HCT116 (cell line): ENCODE measurements around the gene KIAA1614. TPM values are rescaled to one million over a fixed set of nuclear protein-coding genes. Genes with fewer than 3 reads are reported as not detected.

ENCODE experiments used
- ATAC-seq: fragments of 200-7000 bp; cut with Tn5 transposase; 2 replicates; pipeline ENCODE4 v1.9.1; 2020; ENCODE audit warnings: mild to moderate bottlenecking, moderate library complexity
- BruUV-seq: library from RNA; stranded (reverse); fragments of 400-500 nt; replicated peaks from 2 replicates; lab custom pipeline; 2021; lab: Mats Ljungman, UMichigan
- CTCF ChIA-PET: fragments of 300-600 bp; sonication (Branson Sonifier 250); formaldehyde crosslinking; loops from one replicate; lab custom pipeline; 2021; ENCODE audit warnings: antibody characterized with exemption; lab: Charles Lee
- POLR2A ChIA-PET: fragments of 300-600, 350-600 bp; sonication (Branson Sonifier 250); formaldehyde crosslinking; loops from one replicate; lab custom pipeline; 2021; ENCODE audit warnings: antibody characterized with exemption; lab: Charles Lee
- RAD21 ChIA-PET, 2 experiments: fragments of 300-600 bp; sonication (Branson Sonifier 250); formaldehyde crosslinking; loops; one replicate each; lab custom pipeline; 2023; ENCODE audit warnings: low total read pairs in 2 of 2; ENCODE audit not compliant: uncharacterized antibody in 2 of 2, unreplicated experiment in 2 of 2, low non-redundant PET in 1 of 2; lab: Charles Lee
- DNase-seq: peaks from one replicate; pipeline ENCODE4 v3.0.0-alpha.2; 2010; ENCODE audit warnings: low read depth, low spot score
- H2AFZ ChIP-seq: fragments of 200-600 bp; shearing (Covaris generic), sonication (generic); 2 replicates; pipeline ENCODE4 v1.6.1; 2017; ENCODE audit warnings: low read depth, mixed run types, mixed read lengths, antibody characterized with exemption, low read length; ENCODE audit not compliant: poor library complexity, severe bottlenecking
- H3K27ac ChIP-seq: 2 replicates; pipeline ENCODE4 v1.5.1; 2012; ENCODE audit warnings: low read depth, low read length
- H3K27me3 ChIP-seq: fragments of 200-600 bp; sonication (generic); 2 replicates; pipeline ENCODE4 v1.6.1; 2016; ENCODE audit warnings: mixed run types, low read length, mixed read lengths; ENCODE audit not compliant: insufficient read depth
- H3K36me3 ChIP-seq, 2 experiments: fragments of 200-500 bp in 1 of 2; fragments of 200-600 bp in 1 of 2; sonication (Bioruptor generic) in 1 of 2; sonication (generic) in 1 of 2; 2 replicates each; pipeline versions ENCODE4 v1.5.1 to v1.6.1; 2014 to 2016; ENCODE audit warnings: low read length in 2 of 2, inconsistent platforms in 1 of 2, mixed read lengths in 1 of 2, mixed run types in 1 of 2; ENCODE audit not compliant: insufficient read depth in 2 of 2, control insufficient read depth in 1 of 2
- H3K4me1 ChIP-seq, 2 experiments: fragments of 200-600 bp in 1 of 2; sonication (generic) in 1 of 2; 2 replicates each; pipeline versions ENCODE4 v1.5.1 to v1.6.1; 2012 to 2017; ENCODE audit warnings: low read length in 2 of 2, inconsistent platforms in 1 of 2, mild to moderate bottlenecking in 1 of 2, mixed read lengths in 1 of 2, mixed run types in 1 of 2, moderate library complexity in 1 of 2; ENCODE audit not compliant: insufficient read depth in 2 of 2, control insufficient read depth in 1 of 2
- H3K4me2 ChIP-seq: fragments of 200-600 bp; sonication (generic); 2 replicates; pipeline ENCODE4 v1.6.1; 2017; ENCODE audit warnings: mixed run types, low read length, mixed read lengths
- H3K4me3 ChIP-seq, 2 experiments: fragments of 200-600 bp in 1 of 2; sonication (generic) in 1 of 2; replicated peaks in 1 of 2; 2 replicates each; pipeline ENCODE4 v1.5.1; 2011 to 2016; ENCODE audit warnings: low read length in 2 of 2, control low read depth in 1 of 2, low read depth in 1 of 2, mild to moderate bottlenecking in 1 of 2, mixed read lengths in 1 of 2, mixed run types in 1 of 2
- H3K79me2 ChIP-seq: fragments of 200-600 bp; sonication (generic); 2 replicates; pipeline ENCODE4 v1.6.1; 2017; ENCODE audit warnings: mild to moderate bottlenecking, mixed run types, low read length, moderate library complexity, mixed read lengths; ENCODE audit not compliant: insufficient read depth
- H3K9ac ChIP-seq: fragments of 200-600 bp; sonication (generic); 2 replicates; pipeline ENCODE4 v1.6.1; 2016; ENCODE audit warnings: low read length, mixed read lengths
- H3K9me2 ChIP-seq: fragments of 200-600 bp; sonication (generic), shearing (Covaris generic); 2 replicates; pipeline ENCODE4 v1.6.1; 2017; ENCODE audit warnings: mixed run types, mild to moderate bottlenecking, moderate library complexity; ENCODE audit not compliant: insufficient read depth
- H3K9me3 ChIP-seq, 2 experiments: fragments of 200-500 bp in 1 of 2; fragments of 200-600 bp in 1 of 2; sonication (Bioruptor generic) in 1 of 2; sonication (generic) in 1 of 2; 2 replicates each; pipeline ENCODE4 v1.6.1; 2014 to 2017; ENCODE audit warnings: low read length in 2 of 2, mixed read lengths in 2 of 2, inconsistent platforms in 1 of 2, low read depth in 1 of 2, mild to moderate bottlenecking in 1 of 2, mixed run types in 1 of 2, moderate library complexity in 1 of 2; ENCODE audit not compliant: control insufficient read depth in 1 of 2, insufficient read depth in 1 of 2
- H4K20me1 ChIP-seq: fragments of 200-600 bp; sonication (generic), shearing (Covaris generic); 2 replicates; pipeline ENCODE4 v1.6.1; 2017; ENCODE audit warnings: mixed run types, mild to moderate bottlenecking, moderate library complexity; ENCODE audit not compliant: insufficient read depth
- CBX3 ChIP-seq: IDR thresholded peaks from 2 replicates; pipeline ENCODE4 v1.6.1; 2012; ENCODE audit warnings: low read depth
- CEBPB ChIP-seq: IDR thresholded peaks from 2 replicates; pipeline ENCODE4 v1.6.1; 2012; ENCODE audit warnings: low read depth
- EGR1 ChIP-seq: IDR thresholded peaks from 2 replicates; pipeline ENCODE4 v1.6.1; 2012; ENCODE audit warnings: low read depth
- ELF1 ChIP-seq: IDR thresholded peaks from 2 replicates; pipeline ENCODE4 v1.6.1; 2012; ENCODE audit warnings: low read depth, borderline replicate concordance
- FOSL1 ChIP-seq: IDR thresholded peaks from 2 replicates; pipeline ENCODE4 v1.6.1; 2012; ENCODE audit warnings: low read depth
- JUND ChIP-seq: IDR thresholded peaks from 2 replicates; pipeline ENCODE4 v1.6.1; 2012
- RAD21 ChIP-seq: IDR thresholded peaks from 2 replicates; pipeline ENCODE4 v1.6.1; 2012; ENCODE audit warnings: low read depth, mild to moderate bottlenecking
- SIN3A ChIP-seq: IDR thresholded peaks from 2 replicates; pipeline ENCODE4 v1.6.1; 2012; ENCODE audit warnings: low read depth
- SP1 ChIP-seq: IDR thresholded peaks from 2 replicates; pipeline ENCODE4 v1.6.1; 2012; ENCODE audit warnings: low read depth
- YY1 ChIP-seq: IDR thresholded peaks from 2 replicates; pipeline ENCODE4 v1.6.1; 2011; ENCODE audit warnings: low read length, low read depth, moderate library complexity, mild to moderate bottlenecking; ENCODE audit not compliant: insufficient replicate concordance; ENCODE audit errors: extremely low read depth
- ZNF274 ChIP-seq: fragments of 200-500 bp; sonication (Bioruptor generic); IDR thresholded peaks from 2 replicates; pipeline ENCODE4 v1.6.1; 2014; ENCODE audit warnings: mild to moderate bottlenecking, low read depth, low read length, inconsistent platforms
- intact Hi-C: fragments of 100-400 bp; cut with micrococcal nuclease; formaldehyde crosslinking; loops from 2 replicates; pipeline ENCODE4 v1.10.0; 2022
- total RNA-seq: library from RNA; stranded (reverse); gene quantifications from one replicate; pipeline ENCODE4 v1.2.1, GENCODE V29; 2021; ENCODE audit not compliant: unreplicated experiment
- TF ChIP-seq, protein P1 (sequence below), 3 experiments: fragments of 200-600 bp in 1 of 3; sonication (generic) in 1 of 3; IDR thresholded peaks in 2 of 3; conservative IDR thresholded peaks in 1 of 3; 2 replicates each; pipeline ENCODE4 v1.5.1; 2012 to 2017; ENCODE audit warnings: low read depth in 2 of 3, low read length in 2 of 3, antibody characterized with exemption in 1 of 3, borderline replicate concordance in 1 of 3, control low read depth in 1 of 3, mild to moderate bottlenecking in 1 of 3, mixed read lengths in 1 of 3, mixed run types in 1 of 3, moderate library complexity in 1 of 3; ENCODE audit not compliant: insufficient read depth in 1 of 3
- TF ChIP-seq, protein P2 (sequence below): IDR thresholded peaks from 2 replicates; pipeline ENCODE4 v1.6.1; 2011; ENCODE audit warnings: mild to moderate bottlenecking, low read length, moderate library complexity; ENCODE audit not compliant: insufficient replicate concordance; ENCODE audit errors: extremely low read depth
- TF ChIP-seq, protein P3 (sequence below): IDR thresholded peaks from 2 replicates; pipeline ENCODE4 v1.6.1; 2012

Gene KIAA1614
- total RNA-seq, 1 experiment from 2014 or later = 0.25 TPM

DNA sequence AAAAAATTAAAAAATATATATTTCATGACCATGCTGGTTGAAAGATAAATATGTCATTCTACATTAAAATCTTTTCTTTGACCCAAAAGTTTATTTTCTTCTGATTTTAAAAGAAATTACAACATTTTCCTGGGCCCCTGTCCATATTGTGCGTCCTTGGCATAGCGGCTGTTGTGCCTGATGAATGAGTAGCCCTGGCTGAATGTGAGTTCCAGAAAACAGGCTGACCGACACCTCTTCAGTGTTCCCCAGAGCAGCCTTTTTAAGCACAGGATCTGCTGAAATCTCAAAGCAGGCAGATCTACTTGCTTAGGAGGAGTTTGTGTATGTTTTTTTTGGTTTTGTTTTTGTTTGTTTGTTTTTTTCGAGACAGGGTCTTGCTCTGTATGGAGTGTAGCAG is 19.7 kb downstream of the KIAA1614 start:
- ChIA-PET POLR2A (no interaction called here), RAD21 (no interaction called here), CTCF (no interaction called here)
- TF ChIP-seq CBX3 (no peak), CEBPB (no peak), YY1 (no peak), RAD21 (no peak), SP1 (no peak), EGR1 (no peak), FOSL1 (no peak), JUND (no peak), ZNF274 (no peak), ELF1 (no peak), SIN3A (no peak)
- TF ChIP-seq, protein P1, sequence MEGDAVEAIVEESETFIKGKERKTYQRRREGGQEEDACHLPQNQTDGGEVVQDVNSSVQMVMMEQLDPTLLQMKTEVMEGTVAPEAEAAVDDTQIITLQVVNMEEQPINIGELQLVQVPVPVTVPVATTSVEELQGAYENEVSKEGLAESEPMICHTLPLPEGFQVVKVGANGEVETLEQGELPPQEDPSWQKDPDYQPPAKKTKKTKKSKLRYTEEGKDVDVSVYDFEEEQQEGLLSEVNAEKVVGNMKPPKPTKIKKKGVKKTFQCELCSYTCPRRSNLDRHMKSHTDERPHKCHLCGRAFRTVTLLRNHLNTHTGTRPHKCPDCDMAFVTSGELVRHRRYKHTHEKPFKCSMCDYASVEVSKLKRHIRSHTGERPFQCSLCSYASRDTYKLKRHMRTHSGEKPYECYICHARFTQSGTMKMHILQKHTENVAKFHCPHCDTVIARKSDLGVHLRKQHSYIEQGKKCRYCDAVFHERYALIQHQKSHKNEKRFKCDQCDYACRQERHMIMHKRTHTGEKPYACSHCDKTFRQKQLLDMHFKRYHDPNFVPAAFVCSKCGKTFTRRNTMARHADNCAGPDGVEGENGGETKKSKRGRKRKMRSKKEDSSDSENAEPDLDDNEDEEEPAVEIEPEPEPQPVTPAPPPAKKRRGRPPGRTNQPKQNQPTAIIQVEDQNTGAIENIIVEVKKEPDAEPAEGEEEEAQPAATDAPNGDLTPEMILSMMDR (IDR thresholded peaks at IDR 0.05 in 2 of 3, conservative IDR thresholded peaks at IDR 0.05 in 1 of 3; ENCODE audit: borderline replicate concordance in 1 of 3, insufficient read depth in 1 of 3, low read depth in 2 of 3, low read length in 2 of 3) = no peak
- TF ChIP-seq, protein P2, sequence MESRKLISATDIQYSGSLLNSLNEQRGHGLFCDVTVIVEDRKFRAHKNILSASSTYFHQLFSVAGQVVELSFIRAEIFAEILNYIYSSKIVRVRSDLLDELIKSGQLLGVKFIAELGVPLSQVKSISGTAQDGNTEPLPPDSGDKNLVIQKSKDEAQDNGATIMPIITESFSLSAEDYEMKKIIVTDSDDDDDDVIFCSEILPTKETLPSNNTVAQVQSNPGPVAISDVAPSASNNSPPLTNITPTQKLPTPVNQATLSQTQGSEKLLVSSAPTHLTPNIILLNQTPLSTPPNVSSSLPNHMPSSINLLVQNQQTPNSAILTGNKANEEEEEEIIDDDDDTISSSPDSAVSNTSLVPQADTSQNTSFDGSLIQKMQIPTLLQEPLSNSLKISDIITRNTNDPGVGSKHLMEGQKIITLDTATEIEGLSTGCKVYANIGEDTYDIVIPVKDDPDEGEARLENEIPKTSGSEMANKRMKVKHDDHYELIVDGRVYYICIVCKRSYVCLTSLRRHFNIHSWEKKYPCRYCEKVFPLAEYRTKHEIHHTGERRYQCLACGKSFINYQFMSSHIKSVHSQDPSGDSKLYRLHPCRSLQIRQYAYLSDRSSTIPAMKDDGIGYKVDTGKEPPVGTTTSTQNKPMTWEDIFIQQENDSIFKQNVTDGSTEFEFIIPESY = no peak
- TF ChIP-seq, protein P3, sequence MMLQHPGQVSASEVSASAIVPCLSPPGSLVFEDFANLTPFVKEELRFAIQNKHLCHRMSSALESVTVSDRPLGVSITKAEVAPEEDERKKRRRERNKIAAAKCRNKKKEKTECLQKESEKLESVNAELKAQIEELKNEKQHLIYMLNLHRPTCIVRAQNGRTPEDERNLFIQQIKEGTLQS = no peak
- no TSS peak for BruUV-seq
- intact Hi-C loops = no loop called here
- H3K9me3 ChIP-seq = no peaks in the 10 kb centered on the region
- H3K4me3 ChIP-seq = no peak overlapping the region
- no peaks in the 10 kb centered on the region for H3K79me2 ChIP-seq
- H2AFZ ChIP-seq = no peak overlapping the region
- no peaks in the 10 kb centered on the region for H3K4me1 ChIP-seq
- H3K27ac ChIP-seq = no peak overlapping the region
- no peaks in the 10 kb centered on the region for H3K27me3 ChIP-seq
- H3K9me2 ChIP-seq = no peaks in the 10 kb centered on the region
- H3K4me2 ChIP-seq = no peak overlapping the region
- ATAC-seq (no peak), DNase-seq (no peak)
- H3K9ac ChIP-seq = no peak overlapping the region
- no peaks in the 10 kb centered on the region for H4K20me1 ChIP-seq
- no peaks in the 10 kb centered on the region for H3K36me3 ChIP-seq
